Measurements from ENCODE around the gene ARHGAP45.

DNA sequence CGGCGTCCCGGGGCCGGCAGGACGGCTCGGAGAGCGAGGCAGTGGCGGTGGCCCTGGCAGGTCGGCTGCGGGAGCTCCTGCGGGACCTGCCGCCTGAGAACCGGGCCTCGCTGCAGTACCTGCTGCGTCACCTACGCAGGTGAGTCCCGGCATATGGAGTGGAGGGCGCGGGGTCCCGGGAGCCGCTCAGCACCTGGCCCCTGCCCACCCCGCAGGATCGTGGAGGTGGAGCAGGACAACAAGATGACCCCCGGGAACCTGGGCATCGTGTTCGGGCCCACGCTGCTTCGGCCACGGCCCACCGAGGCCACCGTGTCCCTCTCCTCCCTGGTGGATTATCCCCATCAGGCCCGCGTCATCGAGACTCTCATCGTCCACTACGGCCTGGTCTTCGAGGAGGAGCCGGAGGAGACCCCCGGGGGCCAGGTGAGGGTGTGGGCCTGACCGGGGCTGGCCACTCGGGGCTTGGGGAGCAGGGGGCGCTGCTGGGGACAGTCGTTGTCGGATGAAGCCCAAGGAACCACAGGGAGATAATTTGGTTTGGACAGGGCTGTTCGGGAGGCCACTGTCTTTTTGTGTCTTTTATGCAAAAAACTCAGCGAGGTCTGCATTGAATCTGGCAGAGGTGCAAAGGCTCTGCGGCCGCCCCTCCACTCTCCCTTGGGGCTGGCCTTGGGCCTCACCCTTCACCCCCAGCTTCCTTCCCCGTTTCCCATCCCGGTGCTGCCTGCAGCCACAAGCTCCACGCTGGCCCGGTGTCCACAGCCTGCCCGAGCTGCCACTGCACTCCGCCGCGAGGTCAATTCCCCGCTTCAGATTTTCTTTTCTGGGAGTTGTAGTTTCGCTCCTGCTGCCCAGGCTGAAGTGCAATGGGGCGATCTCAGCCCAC lies 16.2 kb downstream of the ARHGAP45 start:
- TF ChIP-seq, protein P1, sequence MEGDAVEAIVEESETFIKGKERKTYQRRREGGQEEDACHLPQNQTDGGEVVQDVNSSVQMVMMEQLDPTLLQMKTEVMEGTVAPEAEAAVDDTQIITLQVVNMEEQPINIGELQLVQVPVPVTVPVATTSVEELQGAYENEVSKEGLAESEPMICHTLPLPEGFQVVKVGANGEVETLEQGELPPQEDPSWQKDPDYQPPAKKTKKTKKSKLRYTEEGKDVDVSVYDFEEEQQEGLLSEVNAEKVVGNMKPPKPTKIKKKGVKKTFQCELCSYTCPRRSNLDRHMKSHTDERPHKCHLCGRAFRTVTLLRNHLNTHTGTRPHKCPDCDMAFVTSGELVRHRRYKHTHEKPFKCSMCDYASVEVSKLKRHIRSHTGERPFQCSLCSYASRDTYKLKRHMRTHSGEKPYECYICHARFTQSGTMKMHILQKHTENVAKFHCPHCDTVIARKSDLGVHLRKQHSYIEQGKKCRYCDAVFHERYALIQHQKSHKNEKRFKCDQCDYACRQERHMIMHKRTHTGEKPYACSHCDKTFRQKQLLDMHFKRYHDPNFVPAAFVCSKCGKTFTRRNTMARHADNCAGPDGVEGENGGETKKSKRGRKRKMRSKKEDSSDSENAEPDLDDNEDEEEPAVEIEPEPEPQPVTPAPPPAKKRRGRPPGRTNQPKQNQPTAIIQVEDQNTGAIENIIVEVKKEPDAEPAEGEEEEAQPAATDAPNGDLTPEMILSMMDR (conservative IDR thresholded peaks at IDR 0.05; ENCODE audit: low read depth, low read length): no peak
- TF ChIP-seq EZH2phosphoT487 (IDR thresholded peaks at IDR 0.05; ENCODE audit: borderline replicate concordance, low read length): no peak
